PC-3 (cell line): ENCODE results near the gene HOXB13.

Source experiments
- CTCF ChIP-seq: fragments of 300-600 bp; sonication (generic); conservative IDR thresholded peaks from 2 replicates; pipeline ENCODE4 v1.5.1; 2017; ENCODE audit warnings: antibody characterized with exemption, low read depth, mild to moderate bottlenecking, low read length
- EZH2 ChIP-seq: fragments of 300-600 bp; sonication (generic); IDR thresholded peaks from one replicate; pipeline ENCODE4 v1.6.1; 2017; ENCODE audit warnings: antibody characterized with exemption, mild to moderate bottlenecking, low read length; ENCODE audit not compliant: unreplicated experiment
- EZH2phosphoT487 ChIP-seq: fragments of 300-600 bp; sonication (generic); IDR thresholded peaks from 2 replicates; pipeline ENCODE4 v1.6.1; 2018; ENCODE audit warnings: mild to moderate bottlenecking, antibody characterized with exemption, low read length, borderline replicate concordance

- TF ChIP-seq CTCF, result no peak
- TF ChIP-seq EZH2, result no peak
- no peak for TF ChIP-seq EZH2phosphoT487
Measured at GRCh38 chr17:48733632-48734328, 5.2 kb upstream of the HOXB13 start.
